A549 (cell line): ENCODE results near the gene TFAP2E.

Experiments used
- CBX2 ChIP-seq: fragments of 200-600 bp; sonication (generic); IDR thresholded peaks from 2 replicates; pipeline ENCODE4 v1.6.1; 2016; ENCODE audit warnings: low read depth, mild to moderate bottlenecking, borderline replicate concordance
- EP300 ChIP-seq, 2 experiments: fragments of >200 bp; sonication (Bioruptor Twin); formaldehyde crosslinking; IDR thresholded peaks; 2 replicates in 1 of 2; 3 replicates in 1 of 2; pipeline ENCODE4 v1.6.1; 2016 to 2017
- MAFK ChIP-seq: fragments of 450-650 bp; IDR thresholded peaks from 2 replicates; pipeline ENCODE4 v1.6.1; 2014; ENCODE audit not compliant: partially characterized antibody
- SMC3 ChIP-seq: fragments of >200 bp; sonication (Bioruptor Twin); formaldehyde crosslinking; IDR thresholded peaks from 3 replicates; pipeline ENCODE4 v1.6.1; 2018; ENCODE audit warnings: inconsistent platforms
- TF ChIP-seq, protein P1 (sequence below): fragments of >200 bp; sonication (Bioruptor Twin); formaldehyde crosslinking; IDR thresholded peaks from 3 replicates; pipeline ENCODE4 v1.5.1; 2016

DNA sequence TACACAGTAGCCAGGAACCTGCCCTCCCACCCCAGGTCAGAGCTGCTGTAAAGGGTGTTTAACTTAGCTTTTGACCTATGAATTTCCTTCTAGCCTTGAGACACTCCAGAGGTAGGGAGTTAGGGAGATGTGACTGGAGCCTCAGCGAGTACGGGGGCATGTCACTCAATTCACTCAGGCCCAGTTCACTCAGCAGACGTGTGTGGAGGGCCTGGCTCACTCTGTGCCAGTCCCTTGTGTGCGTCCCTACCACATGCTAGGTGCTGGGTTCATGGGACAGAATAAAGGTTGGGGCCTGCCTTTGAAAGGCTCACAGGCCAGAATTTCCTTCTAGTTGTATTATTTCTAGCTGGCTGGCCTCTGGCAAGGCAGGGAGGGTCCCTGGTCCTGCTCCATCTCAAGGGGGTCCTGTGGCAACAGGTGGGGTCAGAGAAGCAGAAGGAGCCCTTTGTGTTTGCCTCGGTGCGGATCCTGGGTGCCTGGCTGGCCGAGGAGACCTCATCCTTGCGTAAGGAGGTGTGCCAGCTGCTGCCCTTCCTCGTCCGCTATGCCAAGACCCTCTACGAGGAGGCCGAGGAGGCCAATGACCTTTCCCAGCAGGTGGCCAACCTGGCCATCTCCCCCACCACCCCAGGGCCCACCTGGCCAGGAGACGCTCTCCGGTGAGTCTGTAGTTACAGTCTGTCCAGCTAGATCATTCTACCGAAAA is 11.0 kb upstream of the TFAP2E start:
- TF ChIP-seq SMC3 (no peak), EP300 (IDR thresholded peaks at IDR 0.05) (no peak), CBX2 (no peak), MAFK (no peak)
- TF ChIP-seq, protein P1, sequence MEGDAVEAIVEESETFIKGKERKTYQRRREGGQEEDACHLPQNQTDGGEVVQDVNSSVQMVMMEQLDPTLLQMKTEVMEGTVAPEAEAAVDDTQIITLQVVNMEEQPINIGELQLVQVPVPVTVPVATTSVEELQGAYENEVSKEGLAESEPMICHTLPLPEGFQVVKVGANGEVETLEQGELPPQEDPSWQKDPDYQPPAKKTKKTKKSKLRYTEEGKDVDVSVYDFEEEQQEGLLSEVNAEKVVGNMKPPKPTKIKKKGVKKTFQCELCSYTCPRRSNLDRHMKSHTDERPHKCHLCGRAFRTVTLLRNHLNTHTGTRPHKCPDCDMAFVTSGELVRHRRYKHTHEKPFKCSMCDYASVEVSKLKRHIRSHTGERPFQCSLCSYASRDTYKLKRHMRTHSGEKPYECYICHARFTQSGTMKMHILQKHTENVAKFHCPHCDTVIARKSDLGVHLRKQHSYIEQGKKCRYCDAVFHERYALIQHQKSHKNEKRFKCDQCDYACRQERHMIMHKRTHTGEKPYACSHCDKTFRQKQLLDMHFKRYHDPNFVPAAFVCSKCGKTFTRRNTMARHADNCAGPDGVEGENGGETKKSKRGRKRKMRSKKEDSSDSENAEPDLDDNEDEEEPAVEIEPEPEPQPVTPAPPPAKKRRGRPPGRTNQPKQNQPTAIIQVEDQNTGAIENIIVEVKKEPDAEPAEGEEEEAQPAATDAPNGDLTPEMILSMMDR = no peak
